Large intestine (tissue), 3 donors: Measurements from ENCODE around the gene TUBA8. TPM values are rescaled to one million over a fixed set of nuclear protein-coding genes. Genes with fewer than 3 reads are reported as not detected.
"Not testable (repeated sequence)": the region's sequence is repeated elsewhere in the genome, so short reads cannot be mapped to it uniquely, and the experiment has no call there.

Experiments
- DNase-seq, 2 donors: peaks; one replicate each; pipeline versions ENCODE4 v3.0.0 to v3.0.0-alpha.2; 2013
- H3K27ac ChIP-seq: one replicate; pipeline ENCODE4 v1.5.1; 2013; ENCODE audit warnings: low read length
- H3K27me3 ChIP-seq: 2 replicates; pipeline ENCODE4 v1.6.1; 2013; ENCODE audit warnings: low read length; ENCODE audit not compliant: control insufficient read depth, insufficient read depth
- H3K36me3 ChIP-seq: 2 replicates; pipeline ENCODE4 v1.6.1; 2013; ENCODE audit warnings: low read length; ENCODE audit not compliant: control insufficient read depth, insufficient read depth
- H3K4me1 ChIP-seq: one replicate; pipeline ENCODE4 v1.6.1; 2013; ENCODE audit warnings: low read length; ENCODE audit not compliant: control insufficient read depth, insufficient read depth
- H3K4me3 ChIP-seq: one replicate; pipeline ENCODE4 v1.5.1; 2013; ENCODE audit warnings: low read length
- H3K9me3 ChIP-seq: one replicate; pipeline ENCODE4 v1.6.1; 2013; ENCODE audit warnings: mild to moderate bottlenecking, low read depth, low read length, moderate library complexity; ENCODE audit not compliant: control insufficient read depth
- WGBS: methylation state at CpG from one replicate; pipeline ENCODE4 v1.1.5; 2013; ENCODE audit warnings: low lambda C conversion rate; ENCODE audit not compliant: insufficient coverage; 5-methylcytosine and 5-hydroxymethylcytosine counted together
- polyA plus RNA-seq: library from polyadenylated mRNA; unstranded; fragments of 120-200 nt; gene quantifications from one replicate; pipeline ENCODE4 v1.2.1, GENCODE V29; 2013

The TUBA8 gene
- polyA plus RNA-seq, 1 donor = 1.9 TPM

- H3K36me3 ChIP-seq, H3K4me3 ChIP-seq, DNase-seq, H3K4me1 ChIP-seq, H3K27ac ChIP-seq, H3K9me3 ChIP-seq: not testable (repeated sequence)
- WGBS = no CpG with 5 or more reads among the region's 7 CpGs
- H3K27me3 ChIP-seq = peaks cover 16% of the 10 kb centered on the region
Observed at GRCh38 chr22:18105981-18106380, 4.6 kb upstream of the TUBA8 start.

GRCh38 chr22:18106550-18107341, 3.9 kb upstream of the TUBA8 start:
- H3K4me3 ChIP-seq, DNase-seq, H3K9me3 ChIP-seq, H3K4me1 ChIP-seq, H3K27ac ChIP-seq, H3K36me3 ChIP-seq: not testable (repeated sequence)
- H3K27me3 ChIP-seq = peaks cover 24% of the 10 kb centered on the region
- no CpG with 5 or more reads among the region's 4 CpGs for WGBS

GRCh38 chr22:18108187-18108586, 2.4 kb upstream of the TUBA8 start:
- no peak overlapping the region for H3K4me3 ChIP-seq
- WGBS = no CpG with 5 or more reads among the region's 3 CpGs
- H3K4me1 ChIP-seq = peaks cover 5% of the 10 kb centered on the region
- no peak for DNase-seq
- peaks cover 26% of the 10 kb centered on the region for H3K27me3 ChIP-seq
- no peak overlapping the region for H3K27ac ChIP-seq
- no peaks in the 10 kb centered on the region for H3K9me3 ChIP-seq
- no peaks in the 10 kb centered on the region for H3K36me3 ChIP-seq

- no CpG with 5 or more reads among the region's 14 CpGs for WGBS
- no peaks in the 10 kb centered on the region for H3K9me3 ChIP-seq
- no peak overlapping the region for H3K27ac ChIP-seq
- no peak overlapping the region for H3K4me3 ChIP-seq
- peaks cover 5% of the 10 kb centered on the region for H3K4me1 ChIP-seq
- peaks cover 26% of the 10 kb centered on the region for H3K27me3 ChIP-seq
- DNase-seq = no peak
- no peaks in the 10 kb centered on the region for H3K36me3 ChIP-seq
Observed at GRCh38 chr22:18109410-18110193, 1.0 kb upstream of the TUBA8 start.

- Histone ChIP-seq H3K36me3 (no peaks in the 10 kb centered on the region), H3K4me3 (peak overlapping the region; percentile 31), H3K4me1 (peaks cover 5% of the 10 kb centered on the region), H3K9me3 (no peaks in the 10 kb centered on the region), H3K27ac (no peak overlapping the region), H3K27me3 (peaks cover 26% of the 10 kb centered on the region)
- no CpG with 5 or more reads among the region's 39 CpGs for WGBS
- no peak for DNase-seq
Observed at GRCh38 chr22:18110954-18111758, 547 bp downstream of the TUBA8 start.

- Histone ChIP-seq H3K36me3 (no peaks in the 10 kb centered on the region), H3K9me3 (no peaks in the 10 kb centered on the region), H3K27me3 (peaks cover 26% of the 10 kb centered on the region), H3K4me3 (no peak overlapping the region), H3K27ac (no peak overlapping the region), H3K4me1 (peaks cover 5% of the 10 kb centered on the region)
- 100% methylated on average over 1 of the region's 12 CpGs for WGBS
- no peak for DNase-seq
Observed at GRCh38 chr22:18111759-18112330, 1.2 kb downstream of the TUBA8 start.

- Histone ChIP-seq H3K4me3 (no peak overlapping the region), H3K4me1 (peaks cover 5% of the 10 kb centered on the region), H3K27me3 (peaks cover 26% of the 10 kb centered on the region), H3K36me3 (no peaks in the 10 kb centered on the region), H3K27ac (no peak overlapping the region), H3K9me3 (no peaks in the 10 kb centered on the region)
- DNase-seq = no peak
- WGBS = 90% methylated on average over 3 of the region's 6 CpGs
Observed at GRCh38 chr22:18112440-18112839, 1.8 kb downstream of the TUBA8 start.

- Histone ChIP-seq H3K9me3 (no peaks in the 10 kb centered on the region), H3K36me3 (no peaks in the 10 kb centered on the region), H3K27me3 (peaks cover 26% of the 10 kb centered on the region), H3K4me1 (peaks cover 5% of the 10 kb centered on the region), H3K4me3 (no peak overlapping the region), H3K27ac (no peak overlapping the region)
- no peak for DNase-seq
- no CpG with 5 or more reads among the region's 11 CpGs for WGBS
Observed at GRCh38 chr22:18113680-18114394, 3.2 kb downstream of the TUBA8 start.

GRCh38 chr22:18114495-18114894, 3.9 kb downstream of the TUBA8 start:
- Histone ChIP-seq H3K4me3 (no peak overlapping the region), H3K36me3 (no peaks in the 10 kb centered on the region), H3K4me1 (peaks cover 5% of the 10 kb centered on the region), H3K27me3 (peaks cover 24% of the 10 kb centered on the region), H3K9me3 (no peaks in the 10 kb centered on the region), H3K27ac (no peak overlapping the region)
- DNase-seq = no peak
- 71% methylated on average over 1 of the region's 4 CpGs for WGBS
